Lung (tissue), 12 donors: ENCODE measurements around the gene TRMT112. TPM values are rescaled to one million over a fixed set of nuclear protein-coding genes. Genes with fewer than 3 reads are reported as not detected.

Experiments used
- ATAC-seq: fragments of 200-7000 bp; cut with Tn5 transposase; one replicate; pipeline ENCODE4 v1.9.1; 2020; ENCODE audit warnings: moderate number of reproducible peaks; ENCODE audit not compliant: insufficient read depth, low FRiP score
- DNase-seq, 3 donors: peaks; one replicate each; pipeline ENCODE4 v3.0.0-alpha.2; 2013 to 2017
- H3K27ac ChIP-seq, 2 donors: one replicate each; pipeline ENCODE4 v1.5.1; 2013; ENCODE audit warnings: mild to moderate bottlenecking in 2 of 2, moderate library complexity in 2 of 2, control low read depth in 1 of 2, inconsistent platforms in 1 of 2, low read depth in 1 of 2, low read length in 1 of 2
- H3K27me3 ChIP-seq, 3 donors: one replicate each; pipeline ENCODE4 v1.5.1; 2013; ENCODE audit warnings: low read length in 2 of 3; ENCODE audit not compliant: control insufficient read depth in 3 of 3, insufficient read depth in 3 of 3
- H3K36me3 ChIP-seq, 4 donors: one replicate each; pipeline ENCODE4 v1.5.1; 2013; ENCODE audit warnings: low read length in 4 of 4, mild to moderate bottlenecking in 1 of 4, moderate library complexity in 1 of 4; ENCODE audit not compliant: control insufficient read depth in 4 of 4, insufficient read depth in 4 of 4
- H3K4me1 ChIP-seq, 5 donors: one replicate each; pipeline ENCODE4 v1.5.1; 2013; ENCODE audit warnings: low read length in 5 of 5, mild to moderate bottlenecking in 2 of 5, moderate library complexity in 1 of 5; ENCODE audit not compliant: control insufficient read depth in 5 of 5, insufficient read depth in 5 of 5
- H3K4me3 ChIP-seq: one replicate; pipeline ENCODE4 v1.5.1; 2013; ENCODE audit warnings: mild to moderate bottlenecking, control low read depth, moderate library complexity
- H3K9ac ChIP-seq, 2 donors: one replicate each; pipeline ENCODE4 v1.5.1; 2013; ENCODE audit warnings: low read length in 2 of 2, control low read depth in 1 of 2; ENCODE audit not compliant: insufficient read depth in 1 of 2
- H3K9me3 ChIP-seq, 4 donors: one replicate each; pipeline ENCODE4 v1.5.1; 2013; ENCODE audit warnings: low read length in 3 of 4, mild to moderate bottlenecking in 1 of 4, moderate library complexity in 1 of 4; ENCODE audit not compliant: control insufficient read depth in 4 of 4, insufficient read depth in 3 of 4
- WGBS, 2 donors: extraction: QIAGEN DNeasy Blood & Tissue Kit; methylation state at CpG; one replicate each; pipeline ENCODE4 v1.1.7; 2013; 5-methylcytosine and 5-hydroxymethylcytosine counted together
- polyA plus RNA-seq, 2 donors: library from polyadenylated mRNA; stranded (reverse); fragments of 200-250 nt; gene quantifications; one replicate each; pipeline ENCODE4 v1.2.1, GENCODE V29; 2013
- total RNA-seq, 2 donors: library from RNA; depleted of rRNA in 1 of 2; stranded (reverse); fragments of >200 nt in 1 of 2; gene quantifications; one replicate each; pipeline ENCODE4 v1.2.1, GENCODE V29; 2014 to 2021
- TF ChIP-seq, protein P1 (sequence below): IDR thresholded peaks from 2 replicates; pipeline ENCODE4 v1.5.1; 2012; ENCODE audit warnings: mild to moderate bottlenecking; ENCODE audit errors: control extremely low read depth, extremely low read depth
- donor health status: control.
- donor health status: control.
- donor health status: Bipolar disorder and iron deficiency.
- donor health status: healthy.
- donor health status: DM: yes; HTN: yes; CAD: no.

Gene TRMT112
- total and polyA plus RNA-seq, 4 donors, result 154 to 484 (median 205) TPM

- no peak overlapping the region for H3K9ac ChIP-seq
- H3K36me3 ChIP-seq, result peaks cover 0 to 6% (median 0%) of the 10 kb centered on the region in 4 donors
- TF ChIP-seq, protein P1, sequence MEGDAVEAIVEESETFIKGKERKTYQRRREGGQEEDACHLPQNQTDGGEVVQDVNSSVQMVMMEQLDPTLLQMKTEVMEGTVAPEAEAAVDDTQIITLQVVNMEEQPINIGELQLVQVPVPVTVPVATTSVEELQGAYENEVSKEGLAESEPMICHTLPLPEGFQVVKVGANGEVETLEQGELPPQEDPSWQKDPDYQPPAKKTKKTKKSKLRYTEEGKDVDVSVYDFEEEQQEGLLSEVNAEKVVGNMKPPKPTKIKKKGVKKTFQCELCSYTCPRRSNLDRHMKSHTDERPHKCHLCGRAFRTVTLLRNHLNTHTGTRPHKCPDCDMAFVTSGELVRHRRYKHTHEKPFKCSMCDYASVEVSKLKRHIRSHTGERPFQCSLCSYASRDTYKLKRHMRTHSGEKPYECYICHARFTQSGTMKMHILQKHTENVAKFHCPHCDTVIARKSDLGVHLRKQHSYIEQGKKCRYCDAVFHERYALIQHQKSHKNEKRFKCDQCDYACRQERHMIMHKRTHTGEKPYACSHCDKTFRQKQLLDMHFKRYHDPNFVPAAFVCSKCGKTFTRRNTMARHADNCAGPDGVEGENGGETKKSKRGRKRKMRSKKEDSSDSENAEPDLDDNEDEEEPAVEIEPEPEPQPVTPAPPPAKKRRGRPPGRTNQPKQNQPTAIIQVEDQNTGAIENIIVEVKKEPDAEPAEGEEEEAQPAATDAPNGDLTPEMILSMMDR, result no peak
- 90 to 91% methylated on average over 7 of the region's 7 CpGs for WGBS, 2 donors
- H3K4me1 ChIP-seq, result peaks cover 0 to 6% (median 0%) of the 10 kb centered on the region in 5 donors
- no peaks in the 10 kb centered on the region for H3K27me3 ChIP-seq
- no peak overlapping the region for H3K4me3 ChIP-seq
- no peaks in the 10 kb centered on the region for H3K9me3 ChIP-seq
- DNase-seq (no peak), ATAC-seq (no peak)
- H3K27ac ChIP-seq, result no peak overlapping the region
Measured at GRCh38 chr11:64349025-64349387, 31.6 kb upstream of the TRMT112 start.

DNA sequence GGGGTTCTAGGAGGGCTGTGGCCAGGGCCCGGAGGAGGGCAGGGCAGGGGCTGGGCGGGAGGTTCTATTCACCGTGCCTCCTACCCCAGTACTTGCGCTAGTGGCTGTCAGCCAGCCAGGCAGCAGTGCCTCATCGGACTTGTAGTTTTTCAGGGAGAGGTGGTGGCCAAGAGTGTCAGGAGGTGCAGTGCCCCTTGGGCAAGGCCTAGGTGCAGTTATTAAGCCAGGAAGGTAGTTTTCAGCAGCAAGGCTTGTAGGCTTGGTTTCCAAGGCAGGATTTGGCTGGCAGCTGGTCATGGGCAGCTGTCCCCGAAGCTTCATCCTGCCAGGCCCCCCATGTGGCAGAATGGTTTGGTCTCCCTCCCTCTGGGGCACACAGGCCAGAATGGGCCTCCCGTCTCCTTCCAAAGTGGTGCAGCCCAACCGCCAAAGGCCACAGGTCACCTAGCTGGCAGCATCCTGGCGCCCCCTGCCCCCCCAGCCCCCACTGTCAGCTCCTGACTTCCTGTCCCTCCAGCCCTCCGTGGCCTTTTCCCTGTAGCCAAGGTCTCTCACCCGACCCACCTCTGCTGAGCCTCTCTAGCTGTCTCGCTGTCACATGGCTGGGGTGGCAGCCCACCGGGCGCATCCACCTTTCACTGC is 31.1 kb upstream of the TRMT112 start:
- Histone ChIP-seq H3K36me3 (peaks cover 0 to 6% (median 0%) of the 10 kb centered on the region in 4 donors), H3K27ac (no peak overlapping the region), H3K9ac (no peak overlapping the region), H3K4me3 (no peak overlapping the region), H3K9me3 (no peaks in the 10 kb centered on the region), H3K4me1 (peaks cover 0 to 6% (median 0%) of the 10 kb centered on the region in 5 donors), H3K27me3 (peaks cover 0 to under 1% (median 0%) of the 10 kb centered on the region in 3 donors)
- TF ChIP-seq, protein P1, result no peak
- no peak for DNase-seq
- 74 to 85% methylated on average over 13 to 14 of the region's 14 CpGs for WGBS, 2 donors
- ATAC-seq, result no peak

DNA sequence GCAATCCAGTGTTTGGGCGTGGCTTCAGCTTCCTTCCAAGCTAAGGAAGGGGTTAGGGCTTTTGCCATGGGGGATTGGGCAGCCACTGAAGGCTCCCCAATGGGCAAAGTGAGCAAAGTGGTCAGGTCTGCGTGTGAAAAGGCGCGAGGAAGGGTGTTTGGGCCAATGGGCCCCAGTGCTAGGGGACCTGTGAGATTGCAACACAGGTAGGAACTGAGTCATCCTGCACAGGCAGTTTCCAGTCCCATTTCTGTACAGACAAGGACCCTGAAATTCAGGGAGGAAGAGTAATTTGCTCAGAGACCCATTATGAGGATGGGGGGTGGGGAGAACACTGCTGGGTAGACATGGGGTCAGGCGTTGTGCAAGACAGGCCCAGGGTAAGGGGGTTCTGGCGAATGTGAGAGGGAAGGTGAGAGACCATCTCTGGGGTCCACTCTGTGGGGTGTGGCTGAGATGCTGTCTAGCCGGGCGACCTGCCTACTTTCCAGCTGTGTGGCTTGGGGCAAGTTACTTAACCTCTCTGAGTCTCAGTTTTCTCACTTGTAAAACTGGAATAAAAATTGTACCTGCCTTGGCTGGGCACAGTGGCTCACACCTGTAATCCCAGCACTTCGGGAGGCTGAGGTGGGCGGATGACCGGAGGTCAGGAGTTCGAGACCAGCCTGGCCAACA is 30.0 kb upstream of the TRMT112 start:
- Histone ChIP-seq H3K4me3 (no peak overlapping the region), H3K9ac (no peak overlapping the region), H3K4me1 (peaks cover 0 to 6% (median 4%) of the 10 kb centered on the region in 5 donors), H3K9me3 (no peaks in the 10 kb centered on the region), H3K27ac (no peak overlapping the region), H3K27me3 (peaks cover 0 to 3% (median 0%) of the 10 kb centered on the region in 3 donors), H3K36me3 (peaks cover 0 to 6% (median 0%) of the 10 kb centered on the region in 4 donors)
- WGBS, 2 donors, result 71 to 88% methylated on average over 12 of the region's 12 CpGs
- ATAC-seq (no peak), DNase-seq (no peak)
- TF ChIP-seq, protein P1, result no peak
